ENCODE data around the gene ALAS2. TPM values are rescaled to one million over a fixed set of nuclear protein-coding genes. Genes with fewer than 3 reads are reported as not detected.

Gene ALAS2
- total RNA-seq, 2 donors from 2014 or later = 0.29 to 1.7 TPM

- Mint-ChIP-seq H3K36me3 (ENCODE audit: low read depth) (peaks cover 33% of the 10 kb centered on the region), H3K27me3 (ENCODE audit: insufficient read depth) (no peaks in the 10 kb centered on the region), H3K27ac (no peak overlapping the region), H3K9me3 (peaks cover 44% of the 10 kb centered on the region), H3K4me1 (no peaks in the 10 kb centered on the region), H3K4me3 (no peak overlapping the region)
- WGBS, 2 experiments (ENCODE audit: insufficient coverage in 1 of 2, insufficient read length in 1 of 2) = 89 to 100% methylated on average over 4 to 9 of the region's 9 CpGs
- peaks cover 23% of the 10 kb centered on the region for H3K36me3 ChIP-seq (ENCODE audit: control insufficient read depth, insufficient read depth, low read length)
- no peaks in the 10 kb centered on the region for H3K9me3 ChIP-seq (ENCODE audit: control insufficient read depth, low read length)
- no peak overlapping the region for H3K27ac ChIP-seq (ENCODE audit: low read depth, low read length)
- no peak overlapping the region for H3K9ac ChIP-seq (ENCODE audit: extremely low read depth, low read length, poor library complexity, severe bottlenecking)
- H3K4me3 ChIP-seq (ENCODE audit: low read length) = no peak overlapping the region
- no peak for DNase-seq
- H3K27me3 ChIP-seq (ENCODE audit: control insufficient read depth, insufficient read depth, low read length, poor library complexity, severe bottlenecking) = no peaks in the 10 kb centered on the region
- no peaks in the 10 kb centered on the region for H3K4me1 ChIP-seq (ENCODE audit: control insufficient read depth, insufficient read depth, low read length)
- no peak for TF ChIP-seq CTCF (conservative IDR thresholded peaks at IDR 0.05)
Observed at GRCh38 chrX:55008571-55009358, 22.0 kb downstream of the ALAS2 start.

- WGBS, 2 experiments (ENCODE audit: insufficient coverage in 1 of 2, insufficient read length in 1 of 2) = 96 to 100% methylated on average over 2 to 6 of the region's 6 CpGs
- peaks cover 41% of the 10 kb centered on the region for H3K36me3 Mint-ChIP-seq (ENCODE audit: low read depth)
Observed at GRCh38 chrX:55007656-55008055, 23.1 kb downstream of the ALAS2 start.

GRCh38 chrX:55006827-55007621 is 23.8 kb downstream of the ALAS2 start:
- no peaks in the 10 kb centered on the region for H3K9me3 ChIP-seq (ENCODE audit: control insufficient read depth, low read length)
- no peaks in the 10 kb centered on the region for H3K4me1 Mint-ChIP-seq
- peaks cover 48% of the 10 kb centered on the region for H3K36me3 Mint-ChIP-seq (ENCODE audit: low read depth)
- H3K27ac Mint-ChIP-seq = no peak overlapping the region
- WGBS, 2 experiments (ENCODE audit: insufficient coverage in 1 of 2, insufficient read length in 1 of 2) = 96% methylated on average over 5 to 18 of the region's 18 CpGs
- H3K27ac ChIP-seq (ENCODE audit: low read depth, low read length) = no peak overlapping the region
- peaks cover 52% of the 10 kb centered on the region for H3K9me3 Mint-ChIP-seq
- H3K4me3 ChIP-seq (ENCODE audit: low read length) = no peak overlapping the region
- peaks cover 37% of the 10 kb centered on the region for H3K36me3 ChIP-seq (ENCODE audit: control insufficient read depth, insufficient read depth, low read length)
- no peaks in the 10 kb centered on the region for H3K4me1 ChIP-seq (ENCODE audit: control insufficient read depth, insufficient read depth, low read length)
- H3K4me3 Mint-ChIP-seq = no peak overlapping the region
- no peak overlapping the region for H3K9ac ChIP-seq (ENCODE audit: extremely low read depth, low read length, poor library complexity, severe bottlenecking)
- H3K27me3 Mint-ChIP-seq (ENCODE audit: insufficient read depth) = no peaks in the 10 kb centered on the region
- TF ChIP-seq CTCF (conservative IDR thresholded peaks at IDR 0.05) = no peak
- no peaks in the 10 kb centered on the region for H3K27me3 ChIP-seq (ENCODE audit: control insufficient read depth, insufficient read depth, low read length, poor library complexity, severe bottlenecking)
- DNase-seq = no peak

More at GRCh38 chrX:55007656-55008055, 23.1 kb downstream of the ALAS2 start:
- no peak overlapping the region for H3K27ac ChIP-seq (ENCODE audit: low read depth, low read length)
- H3K9ac ChIP-seq (ENCODE audit: extremely low read depth, low read length, poor library complexity, severe bottlenecking) = no peak overlapping the region
- Mint-ChIP-seq H3K4me1 (no peaks in the 10 kb centered on the region), H3K27ac (no peak overlapping the region), H3K9me3 (peaks cover 50% of the 10 kb centered on the region), H3K4me3 (no peak overlapping the region), H3K27me3 (ENCODE audit: insufficient read depth) (no peaks in the 10 kb centered on the region)
- H3K9me3 ChIP-seq (ENCODE audit: control insufficient read depth, low read length) = no peaks in the 10 kb centered on the region
- no peak for TF ChIP-seq CTCF (conservative IDR thresholded peaks at IDR 0.05)
- H3K36me3 ChIP-seq (ENCODE audit: control insufficient read depth, insufficient read depth, low read length) = peaks cover 32% of the 10 kb centered on the region
- no peaks in the 10 kb centered on the region for H3K27me3 ChIP-seq (ENCODE audit: control insufficient read depth, insufficient read depth, low read length, poor library complexity, severe bottlenecking)
- no peak for DNase-seq
- H3K4me1 ChIP-seq (ENCODE audit: control insufficient read depth, insufficient read depth, low read length) = no peaks in the 10 kb centered on the region
- H3K4me3 ChIP-seq (ENCODE audit: low read length) = no peak overlapping the region
